IMR-90 (cell line): ENCODE data around the gene LBHD2. TPM values are rescaled to one million over a fixed set of nuclear protein-coding genes. Genes with fewer than 3 reads are reported as not detected.

Experiments
- ATAC-seq: fragments of 200-7000 bp; cut with Tn5 transposase; 2 replicates; pipeline ENCODE4 v1.9.1; 2020; ENCODE audit warnings: low read depth, mild to moderate bottlenecking, moderate library complexity
- BruUV-seq: library from RNA; stranded (reverse); fragments of 400-500 nt; replicated peaks from 2 replicates; lab custom pipeline; 2021; lab: Mats Ljungman, UMichigan
- CTCF ChIA-PET: fragments of 300-600 bp; formaldehyde crosslinking; extraction: SDS; loops from one replicate; lab custom pipeline; 2021; ENCODE audit warnings: antibody characterized with exemption; lab: Yijun Ruan, JAX
- POLR2A ChIA-PET: fragments of 300-600 bp; sonication (Branson Sonifier 250); formaldehyde crosslinking; loops from one replicate; lab custom pipeline; 2022; ENCODE audit warnings: antibody characterized with exemption; ENCODE audit not compliant: unreplicated experiment; lab: Charles Lee
- DNase-seq: peaks from one replicate; pipeline ENCODE4 v3.0.0; 2013
- H2AFZ ChIP-seq: replicated peaks from 2 replicates; pipeline ENCODE3; 2013; ENCODE audit warnings: low read length, mild to moderate bottlenecking; ENCODE audit not compliant: poor library complexity
- H2AK5ac ChIP-seq: 2 replicates; pipeline ENCODE4 v1.6.1; 2013; ENCODE audit warnings: low read depth, low read length, inconsistent platforms
- H2AK9ac ChIP-seq: replicated peaks from 2 replicates; pipeline ENCODE3; 2013; ENCODE audit warnings: mild to moderate bottlenecking, low read depth, low read length, moderate library complexity; ENCODE audit not compliant: poor library complexity
- H2BK120ac ChIP-seq: 2 replicates; pipeline ENCODE4 v1.6.1; 2013; ENCODE audit warnings: low read depth, low read length, inconsistent platforms
- H2BK15ac ChIP-seq: 3 replicates; pipeline ENCODE4 v1.6.1; 2013; ENCODE audit warnings: low read depth, low read length, inconsistent platforms
- H2BK20ac ChIP-seq: 2 replicates; pipeline ENCODE4 v1.6.1; 2013; ENCODE audit warnings: low read depth, mild to moderate bottlenecking, inconsistent platforms, low read length, moderate library complexity
- H2BK5ac ChIP-seq: 2 replicates; pipeline ENCODE4 v1.6.1; 2013; ENCODE audit warnings: mild to moderate bottlenecking, low read depth, low read length, inconsistent platforms; ENCODE audit not compliant: poor library complexity, severe bottlenecking
- H3K14ac ChIP-seq: replicated peaks from 2 replicates; pipeline ENCODE4 v1.6.1; 2013; ENCODE audit warnings: low read depth, low read length, inconsistent platforms
- H3K18ac ChIP-seq: 2 replicates; pipeline ENCODE4 v1.6.1; 2013; ENCODE audit warnings: low read depth, low read length, control low read depth
- H3K23ac ChIP-seq: 2 replicates; pipeline ENCODE4 v1.6.1; 2013; ENCODE audit warnings: low read depth, low read length, inconsistent platforms
- H3K27ac ChIP-seq: 2 replicates; pipeline ENCODE4 v1.5.1; 2013; ENCODE audit warnings: mild to moderate bottlenecking, control low read depth, low read length; ENCODE audit not compliant: insufficient read depth
- H3K27me3 ChIP-seq: 2 replicates; pipeline ENCODE4 v1.6.1; 2013; ENCODE audit warnings: low read length; ENCODE audit not compliant: control insufficient read depth, insufficient read depth
- H3K36me3 ChIP-seq: 2 replicates; pipeline ENCODE4 v1.6.1; 2013; ENCODE audit warnings: low read length, mixed read lengths; ENCODE audit not compliant: control insufficient read depth, insufficient read depth
- H3K4ac ChIP-seq: 2 replicates; pipeline ENCODE4 v1.6.1; 2013; ENCODE audit warnings: low read depth, low read length, inconsistent platforms
- H3K4me1 ChIP-seq: 2 replicates; pipeline ENCODE4 v1.6.1; 2013; ENCODE audit warnings: low read length, mixed read lengths; ENCODE audit not compliant: control insufficient read depth, insufficient read depth
- H3K4me2 ChIP-seq: 2 replicates; pipeline ENCODE4 v1.6.1; 2013; ENCODE audit warnings: low read depth, mild to moderate bottlenecking, control low read depth, low read length, moderate library complexity
- H3K4me3 ChIP-seq: 2 replicates; pipeline ENCODE4 v1.5.1; 2013; ENCODE audit warnings: low read depth, mild to moderate bottlenecking, control low read depth, low read length, moderate library complexity; ENCODE audit not compliant: insufficient read depth
- H3K56ac ChIP-seq: 2 replicates; pipeline ENCODE4 v1.6.1; 2013; ENCODE audit warnings: low read length, inconsistent platforms; ENCODE audit not compliant: insufficient read depth; ENCODE audit errors: extremely low read depth
- H3K79me1 ChIP-seq, 2 experiments: 2 replicates each; pipeline ENCODE4 v1.6.1; 2013; ENCODE audit warnings: low read length in 2 of 2, inconsistent platforms in 1 of 2, low read depth in 1 of 2
- H3K9ac ChIP-seq: 2 replicates; pipeline ENCODE4 v1.6.1; 2013; ENCODE audit warnings: low read depth, low read length, control low read depth
- H3K9me1 ChIP-seq: 2 replicates; pipeline ENCODE4 v1.6.1; 2013; ENCODE audit warnings: low read length, inconsistent platforms; ENCODE audit not compliant: insufficient read depth
- H3K9me3 ChIP-seq: 2 replicates; pipeline ENCODE4 v1.6.1; 2013; ENCODE audit warnings: low read length; ENCODE audit not compliant: control insufficient read depth, insufficient read depth
- H4K20me1 ChIP-seq: 2 replicates; pipeline ENCODE4 v1.6.1; 2013; ENCODE audit warnings: low read length, inconsistent platforms; ENCODE audit not compliant: insufficient read depth
- H4K5ac ChIP-seq: 2 replicates; pipeline ENCODE4 v1.6.1; 2013; ENCODE audit warnings: mild to moderate bottlenecking, low read depth, low read length, control low read depth
- H4K8ac ChIP-seq, 2 experiments: 2 replicates each; pipeline ENCODE4 v1.6.1; 2013; ENCODE audit warnings: low read depth in 2 of 2, low read length in 2 of 2, control low read depth in 1 of 2, inconsistent platforms in 1 of 2
- H4K91ac ChIP-seq: 2 replicates; pipeline ENCODE4 v1.6.1; 2013; ENCODE audit warnings: low read depth, low read length, inconsistent platforms; ENCODE audit not compliant: insufficient read depth
- BHLHE40 ChIP-seq: fragments of 150-350 bp; IDR thresholded peaks from 2 replicates; pipeline ENCODE4 v1.6.1; 2016; ENCODE audit warnings: mild to moderate bottlenecking, low read depth, low read length
- CEBPB ChIP-seq: IDR thresholded peaks from 2 replicates; pipeline ENCODE4 v1.6.1; 2012; ENCODE audit warnings: low read depth, low read length, improper control_type of control experiment
- MAFK ChIP-seq: IDR thresholded peaks from 2 replicates; pipeline ENCODE4 v1.6.1; 2012; ENCODE audit warnings: low read depth, low read length, improper control_type of control experiment
- MAZ ChIP-seq: IDR thresholded peaks from 2 replicates; pipeline ENCODE4 v1.6.1; 2012; ENCODE audit warnings: low read depth, mild to moderate bottlenecking, low read length, improper control_type of control experiment, moderate library complexity, borderline replicate concordance
- RAD21 ChIP-seq: IDR thresholded peaks from 2 replicates; pipeline ENCODE4 v1.6.1; 2012; ENCODE audit warnings: low read length, improper control_type of control experiment
- RCOR1 ChIP-seq: IDR thresholded peaks from 2 replicates; pipeline ENCODE4 v1.6.1; 2012; ENCODE audit warnings: mild to moderate bottlenecking, low read length, improper control_type of control experiment; ENCODE audit not compliant: insufficient replicate concordance
- USF2 ChIP-seq: fragments of 150-350 bp; IDR thresholded peaks from 2 replicates; pipeline ENCODE4 v1.6.1; 2017; ENCODE audit warnings: mild to moderate bottlenecking, antibody characterized with exemption, low read length, low read depth
- WGBS, 2 experiments: methylation state at CpG; one replicate each; pipeline versions ENCODE4 v1.1.5 to v1.1.7; 2013; ENCODE audit warnings: missing lambda C conversion rate in 2 of 2; ENCODE audit not compliant: insufficient read length in 1 of 2; ENCODE audit errors: extremely low coverage in 2 of 2; 5-methylcytosine and 5-hydroxymethylcytosine counted together
- dilution Hi-C: fragments of 300-500 bp; cut with HindIII; formaldehyde crosslinking; loops from one replicate; pipeline ENCODE4 v1.14.3; 2018; ENCODE audit warnings: low sequenced_read_pairs; ENCODE audit not compliant: unreplicated experiment
- in situ Hi-C: fragments of 300-500 bp; cut with MboI; formaldehyde crosslinking; loops from 3 replicates; pipeline ENCODE4 v1.14.3; 2019; ENCODE audit warnings: low sequenced_read_pairs, inconsistent platforms, mixed read lengths
- intact Hi-C: fragments of 100-400 bp; cut with micrococcal nuclease; formaldehyde crosslinking; loops from 2 replicates; pipeline ENCODE4 v1.10.0; 2022
- polyA plus RNA-seq, 3 experiments: library from polyadenylated mRNA; depleted of rRNA; stranded (reverse); fragments of >200 nt; gene quantifications; 2 replicates each; pipeline ENCODE4 v1.2.3, GENCODE V29; 2012; ENCODE audit warnings: low replicate concordance in 1 of 3
- total RNA-seq: library from RNA; depleted of rRNA; stranded (reverse); fragments of >200 nt; gene quantifications from 2 replicates; pipeline ENCODE4 v1.2.3, GENCODE V29; 2012

The LBHD2 gene
- total and polyA plus RNA-seq, 2 of the 4 experiments (the other 2 are of a cell fraction): not detected

- Histone ChIP-seq H3K14ac (no peak overlapping the region), H3K36me3 (no peaks in the 10 kb centered on the region), H2BK20ac (no peak overlapping the region), H3K9me3 (no peaks in the 10 kb centered on the region), H2AK5ac (no peak overlapping the region), H2BK15ac (no peak overlapping the region), H2BK120ac (no peak overlapping the region), H3K4me2 (no peak overlapping the region), H3K23ac (no peak overlapping the region), H3K4ac (no peak overlapping the region), H2BK5ac (no peak overlapping the region), H3K79me1 (no peaks in the 10 kb centered on the region), H3K27me3 (peaks cover 2% of the 10 kb centered on the region; the same call in 1 of the 2 replicates), H4K8ac (no peak overlapping the region), H4K20me1 (no peaks in the 10 kb centered on the region; the same call in 1 of the 2 replicates), H2AFZ (no peak overlapping the region), H3K18ac (no peak overlapping the region), H3K4me3 (no peak overlapping the region), H4K5ac (no peak overlapping the region), H2AK9ac (no peak overlapping the region), H3K27ac (no peak overlapping the region), H3K56ac (no peak overlapping the region), H3K9ac (no peak overlapping the region), H4K91ac (no peak overlapping the region), H3K4me1 (peaks cover 3% of the 10 kb centered on the region; the same call in 1 of the 2 replicates), H3K9me1 (no peaks in the 10 kb centered on the region)
- POLR2A ChIA-PET: no interaction called here
- ATAC-seq (no peak), DNase-seq (no peak)
- in situ Hi-C loops: no loop called here
- dilution Hi-C loops: no loop called here
- WGBS, 2 experiments: 91% methylated on average over 12 of the region's 21 CpGs; no CpG with 5 or more reads in 1 of the 2 experiments
- TF ChIP-seq RCOR1: no peak
- no peak for TF ChIP-seq MAFK
- no peak for TF ChIP-seq MAZ
- TF ChIP-seq BHLHE40: no peak
- no peak for TF ChIP-seq RAD21
- no peak for TF ChIP-seq USF2
- no peak for TF ChIP-seq CEBPB
- no TSS peak for BruUV-seq
- intact Hi-C loops: loop anchor here (10.0 kb wide), 1 partner anchor 114 kb away; no protein-coding TSS in a partner anchor
- CTCF ChIA-PET: no interaction called here
Observed at GRCh38 chr14:103070971-103071542, 13.0 kb upstream of the LBHD2 start.
